Measurements from ENCODE around the gene PRKCB.

GRCh38 chr16:24146518-24146917 is 310.7 kb downstream of the PRKCB start:
- TF ChIP-seq CTCF (IDR thresholded peaks at IDR 0.05), result no peak
- no peak for TF ChIP-seq POLR2A (IDR thresholded peaks at IDR 0.05)
